ENCODE results near the gene LTB4R.

LTB4R gene

DNA sequence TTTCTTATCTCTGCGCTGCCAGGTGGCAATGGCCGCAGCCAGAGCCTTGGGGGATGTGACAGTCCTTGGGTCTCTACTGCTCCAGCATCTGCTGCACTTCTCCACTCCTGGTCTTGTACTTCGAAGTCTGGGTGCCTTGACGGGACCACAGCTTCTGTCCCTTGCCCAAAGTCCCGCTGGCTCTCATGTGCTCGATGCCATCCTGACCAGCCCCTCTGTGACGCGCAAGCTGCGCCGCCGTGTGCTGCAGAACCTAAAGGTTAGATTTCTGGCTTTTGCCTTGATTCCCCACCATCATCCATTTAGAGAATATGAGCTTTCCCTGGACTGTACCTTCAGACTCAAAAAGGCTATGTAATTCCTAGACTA lies 7.3 kb upstream of the LTB4R start:
- DNase-seq: no peak

DNA sequence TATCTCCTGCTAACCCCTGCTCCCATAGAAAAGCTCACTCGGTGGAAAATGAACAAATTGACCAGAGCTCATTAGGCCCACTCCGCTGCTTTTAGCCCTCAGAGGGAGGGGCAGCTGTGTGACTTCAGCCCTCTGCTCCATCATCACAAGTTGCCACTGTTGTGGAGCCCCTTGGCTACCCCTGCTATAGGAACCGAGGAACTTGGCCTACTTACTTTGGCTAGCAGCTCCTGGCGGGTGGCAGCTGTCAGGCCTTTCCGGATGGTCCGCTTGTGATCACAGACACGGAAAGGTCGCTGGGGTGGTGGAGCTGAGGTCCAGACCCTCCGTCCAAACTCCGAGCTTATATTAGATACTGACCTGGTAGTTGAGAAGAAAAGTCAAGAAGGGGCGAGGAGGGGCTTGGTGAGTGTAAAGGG lies 4.1 kb upstream of the LTB4R start:
- DNase-seq: no peak

DNA sequence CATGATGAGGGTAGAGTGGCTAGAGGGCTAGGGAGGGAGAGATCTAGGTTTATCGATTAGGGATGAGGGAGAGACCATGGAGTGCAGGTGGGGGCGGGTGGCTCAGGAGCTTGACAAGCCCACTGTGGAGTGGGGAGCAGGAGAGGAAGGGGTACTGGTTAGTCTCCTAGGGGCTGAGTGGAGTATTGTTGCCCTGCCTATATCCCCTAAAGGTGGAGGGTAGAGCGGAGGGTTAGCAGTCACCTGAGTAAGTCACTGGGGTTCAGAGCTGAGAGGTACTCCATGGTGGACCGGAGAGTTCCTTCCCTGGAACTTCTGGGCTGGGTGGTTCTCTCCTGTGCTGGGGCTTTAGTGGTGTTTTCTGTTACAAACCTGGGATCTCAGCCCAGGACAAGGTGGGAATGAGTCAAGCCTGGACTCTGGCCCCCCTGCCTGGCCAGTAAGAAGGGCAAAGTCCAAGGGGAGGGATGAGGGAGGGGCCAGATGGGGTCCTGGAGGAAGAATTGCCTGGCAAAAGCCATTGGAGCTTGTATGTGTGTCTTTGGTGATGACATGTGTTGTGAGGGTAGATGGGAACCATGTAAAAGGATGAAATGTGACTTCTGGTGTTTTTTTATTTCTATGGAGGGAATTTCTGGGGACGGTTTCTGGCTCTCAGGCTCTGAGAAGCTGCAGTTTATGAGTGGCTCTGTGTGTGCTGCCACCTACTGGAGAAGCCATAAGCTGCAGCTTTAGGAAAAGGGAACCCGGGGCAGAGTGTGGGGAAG lies 3.5 kb upstream of the LTB4R start, which contains the start of gene CIDEB:
Gene CIDEB (minus strand): TSS at position 403 of the 767 bp plus-strand sequence. CDS start 119 bp downstream, at position 284.
- peak; percentile 66 to 72 for DNase-seq

DNA sequence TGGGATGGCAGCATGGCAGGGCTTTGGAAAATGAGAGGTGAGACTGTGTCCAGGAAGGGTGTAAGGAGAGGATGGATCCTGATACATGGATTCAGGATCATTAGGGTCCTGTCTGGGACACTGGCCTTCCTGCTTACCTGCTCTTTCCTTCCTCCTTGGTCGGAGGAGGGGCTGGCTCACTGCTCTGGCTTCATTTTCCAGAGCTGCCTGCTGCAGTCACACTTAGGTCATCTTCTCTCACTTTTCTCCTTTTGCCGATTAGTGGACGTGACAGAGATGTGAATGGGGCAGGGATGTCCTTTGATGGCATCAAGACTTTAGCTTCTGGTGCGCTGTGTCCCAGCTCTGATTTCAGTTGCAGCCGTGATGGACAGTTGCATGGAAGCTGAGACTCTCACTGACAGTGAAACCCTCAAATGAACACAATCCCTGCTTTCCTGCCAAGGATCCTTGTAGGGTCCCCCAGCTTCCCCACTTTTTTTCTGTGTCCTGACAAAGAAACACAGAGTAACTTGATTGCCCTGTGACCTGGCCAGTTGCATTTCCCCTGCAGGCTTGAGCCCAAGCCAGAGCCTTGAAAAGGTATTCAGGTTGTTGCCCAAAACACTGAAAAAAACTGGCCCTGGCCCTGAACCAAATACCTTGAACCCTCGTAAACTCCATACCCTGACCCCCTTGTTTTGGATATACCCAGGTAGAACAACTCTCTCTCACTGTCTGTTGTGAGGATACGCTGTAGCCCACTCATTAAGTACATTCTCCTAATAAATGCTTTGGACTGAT lies 2.8 kb upstream of the LTB4R start:
- DNase-seq: no peak

DNA sequence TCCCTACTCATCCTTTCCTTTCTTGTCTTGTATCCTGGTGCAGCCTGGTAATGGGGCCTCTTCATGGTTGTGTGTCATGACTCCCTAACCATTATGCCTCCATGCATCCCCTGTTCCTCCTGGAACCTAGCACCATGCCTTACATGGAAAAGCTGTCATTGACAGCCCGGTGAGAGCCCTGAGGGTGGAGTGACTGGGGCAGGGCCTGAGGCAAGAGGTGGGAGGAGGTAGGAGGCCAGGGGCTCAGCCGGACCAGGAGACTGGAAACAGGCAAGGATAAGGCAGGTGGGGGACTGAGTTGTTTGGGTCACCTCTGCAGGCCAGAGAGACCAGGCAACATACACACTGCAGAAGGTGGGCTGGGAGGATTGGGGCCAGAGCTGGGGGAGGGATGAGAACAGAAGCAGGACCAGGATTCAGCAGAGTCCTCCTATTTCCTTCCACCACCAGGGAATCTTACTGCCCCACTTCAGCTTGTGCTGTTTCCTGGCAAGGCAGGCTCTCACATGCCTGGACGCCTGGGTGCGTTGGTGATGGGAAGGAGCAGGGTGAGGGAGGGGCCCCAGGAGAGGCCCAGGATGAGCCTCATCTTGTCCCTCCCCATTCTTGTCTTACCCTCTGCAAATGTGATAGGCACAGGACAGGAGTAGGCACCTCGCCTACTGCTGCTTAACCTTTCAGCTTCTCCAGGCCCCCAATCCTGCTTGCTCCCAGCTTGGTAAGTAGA lies 1.6 kb upstream of the LTB4R start, which contains the start of gene LTB4R2:
Gene LTB4R2 (plus strand): TSS at position 603 of the 727 bp plus-strand sequence. CDS start 525 bp downstream, outside the sequence.
- DNase-seq: no peak

DNA sequence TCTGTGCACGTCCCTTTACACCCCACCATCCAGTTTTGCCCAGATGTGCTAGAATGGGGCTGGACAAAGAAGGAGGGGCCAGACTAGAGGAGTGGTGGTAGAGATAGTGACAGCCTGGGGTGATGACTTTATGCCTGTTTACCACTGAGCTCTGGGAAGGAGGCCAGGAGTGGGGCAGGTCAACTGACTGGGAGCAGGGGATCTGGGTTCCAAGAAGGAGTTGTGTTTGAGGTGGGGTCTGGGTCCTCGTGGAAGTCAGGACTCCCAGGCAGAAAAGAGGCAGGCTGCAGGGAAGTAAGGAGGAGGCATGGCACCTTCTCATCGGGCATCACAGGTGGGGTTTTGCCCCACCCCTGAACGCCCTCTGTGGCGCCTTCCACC lies 1.0 kb upstream of the LTB4R start:
- DNase-seq: no peak

DNA sequence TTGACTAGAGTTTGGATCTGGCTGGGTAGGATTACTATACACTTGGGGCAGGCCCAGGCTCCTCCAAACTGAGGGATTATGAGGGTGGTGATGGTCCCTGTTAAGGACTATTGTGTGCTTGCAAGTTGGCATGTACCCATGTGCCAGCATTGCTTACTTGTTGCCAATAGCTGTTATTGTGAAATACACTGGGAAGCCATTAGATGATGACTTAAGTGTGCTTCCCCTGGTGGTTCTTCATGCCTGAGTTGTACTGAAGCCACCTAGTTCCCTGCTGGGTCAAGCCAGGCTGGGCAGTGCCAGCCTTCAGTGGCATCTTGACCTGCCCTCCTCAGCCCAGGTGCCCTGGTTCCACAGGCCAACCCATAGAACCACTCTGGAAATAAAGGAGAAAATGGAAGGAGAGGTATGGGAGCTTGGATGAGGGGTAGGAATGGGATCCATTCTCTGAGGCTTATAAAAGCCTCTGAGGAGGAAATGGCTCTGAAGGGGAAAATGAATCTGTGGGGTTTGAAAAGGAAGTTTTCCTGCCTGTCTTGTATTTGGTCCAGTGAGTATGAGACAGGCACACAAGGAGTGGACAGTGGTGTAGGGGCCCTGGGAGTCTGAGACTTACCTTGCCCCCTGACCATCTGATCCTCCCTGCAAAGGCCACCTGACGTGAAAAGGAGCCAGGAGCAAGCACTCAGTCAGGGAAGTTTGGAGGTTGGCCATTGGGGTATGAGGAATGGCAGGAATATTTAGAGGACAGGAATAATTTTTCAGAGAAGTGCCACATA lies 724 bp downstream of the LTB4R start:
- DNase-seq: peak in 1 of 2 donors; percentile 24

DNA sequence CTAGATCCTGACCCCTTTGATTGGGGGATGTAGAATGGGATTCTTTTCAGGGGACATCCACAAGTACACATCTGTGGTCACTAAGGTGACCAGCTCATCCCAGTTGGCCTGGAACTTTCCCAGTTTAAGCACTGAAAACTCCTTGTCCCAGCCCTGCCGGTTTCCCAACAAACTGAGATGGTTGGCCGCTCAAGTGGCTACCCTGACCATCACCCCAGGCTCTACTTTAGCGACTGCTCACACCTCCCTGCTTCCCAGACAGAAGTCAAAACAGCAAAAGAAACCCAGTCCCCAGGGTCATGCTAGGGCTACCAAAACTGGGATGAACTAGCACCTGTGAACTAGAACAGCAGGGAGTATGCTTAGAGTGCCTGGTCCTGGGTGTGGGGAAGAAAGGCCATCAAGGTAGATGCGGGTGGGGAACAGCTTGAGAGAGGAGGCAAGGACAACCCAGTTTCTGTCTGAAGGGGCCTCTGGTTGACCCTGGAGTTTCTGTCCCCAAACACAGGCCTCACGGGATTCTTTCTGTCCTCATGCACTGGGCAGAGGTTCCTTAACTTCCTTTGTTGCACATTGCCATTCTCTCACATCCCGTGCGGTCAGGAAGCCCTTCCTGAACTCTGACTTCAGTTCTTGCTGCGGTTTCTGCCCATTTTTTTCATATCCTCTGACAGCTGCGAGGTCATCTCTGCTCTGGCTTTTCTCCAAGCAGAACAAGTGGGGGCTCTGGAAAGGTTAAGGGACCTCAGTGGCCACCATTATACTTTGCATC lies 1.6 kb downstream of the LTB4R start:
- DNase-seq: peak; percentile 52 to 54

DNA sequence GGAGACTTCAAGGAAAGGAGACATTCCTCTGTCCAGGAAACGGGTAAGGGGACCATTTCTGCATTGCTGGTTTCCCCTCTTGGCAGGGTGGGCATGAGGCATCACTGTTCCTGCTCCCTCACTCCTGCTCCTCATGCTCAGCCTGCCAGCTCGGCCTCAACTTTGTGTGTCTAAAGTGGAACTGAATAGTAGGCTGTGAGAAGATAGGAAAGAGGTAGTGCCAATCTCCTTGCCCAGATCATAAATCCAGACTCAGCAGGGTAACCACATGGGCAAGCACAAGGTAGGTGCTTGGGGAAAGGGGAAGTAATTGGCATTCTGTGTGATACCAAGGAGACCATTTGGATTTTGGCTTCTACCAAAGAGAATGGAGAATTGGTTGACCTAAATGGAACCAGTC lies 2.6 kb downstream of the LTB4R start:
- DNase-seq: no peak

DNA sequence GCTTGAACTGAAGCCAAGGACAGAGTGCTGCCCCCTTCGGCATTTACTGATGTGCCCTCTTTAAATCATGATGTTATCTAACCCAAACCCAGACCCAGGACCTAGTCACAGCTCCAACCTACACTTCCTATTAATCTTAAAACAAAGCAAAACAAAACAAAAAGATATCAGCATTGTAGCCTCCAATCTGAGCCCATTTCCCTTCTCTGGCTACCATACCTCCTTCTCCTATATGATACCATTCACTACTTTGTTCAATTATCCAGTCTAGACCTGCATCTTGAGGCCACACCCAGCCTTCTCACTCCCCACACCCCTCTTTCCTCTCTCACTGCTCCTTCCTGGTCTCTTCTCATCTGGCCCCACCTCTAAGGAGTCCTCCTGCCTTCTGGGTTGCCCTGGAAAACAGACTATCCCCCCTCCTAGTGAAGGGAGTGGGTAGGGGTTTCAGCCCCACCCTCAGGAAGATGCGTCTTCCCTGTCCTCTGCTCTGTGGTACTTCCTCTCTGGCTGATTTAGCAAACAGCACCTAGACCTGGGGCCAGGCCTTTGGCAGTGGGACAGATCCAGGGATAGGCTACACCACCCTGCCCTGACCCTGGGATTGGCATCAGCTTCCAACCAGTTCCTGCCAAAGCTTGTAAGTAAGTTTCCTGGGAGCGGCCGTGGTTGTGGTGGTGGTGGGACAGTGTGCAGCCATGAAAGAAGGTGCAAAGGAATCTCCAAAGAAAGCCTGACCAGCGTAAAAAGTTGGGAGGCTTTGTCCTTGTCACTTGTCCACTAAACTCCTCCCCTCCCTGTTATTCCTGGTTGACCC lies 3.3 kb downstream of the LTB4R start:
- DNase-seq: no peak

DNA sequence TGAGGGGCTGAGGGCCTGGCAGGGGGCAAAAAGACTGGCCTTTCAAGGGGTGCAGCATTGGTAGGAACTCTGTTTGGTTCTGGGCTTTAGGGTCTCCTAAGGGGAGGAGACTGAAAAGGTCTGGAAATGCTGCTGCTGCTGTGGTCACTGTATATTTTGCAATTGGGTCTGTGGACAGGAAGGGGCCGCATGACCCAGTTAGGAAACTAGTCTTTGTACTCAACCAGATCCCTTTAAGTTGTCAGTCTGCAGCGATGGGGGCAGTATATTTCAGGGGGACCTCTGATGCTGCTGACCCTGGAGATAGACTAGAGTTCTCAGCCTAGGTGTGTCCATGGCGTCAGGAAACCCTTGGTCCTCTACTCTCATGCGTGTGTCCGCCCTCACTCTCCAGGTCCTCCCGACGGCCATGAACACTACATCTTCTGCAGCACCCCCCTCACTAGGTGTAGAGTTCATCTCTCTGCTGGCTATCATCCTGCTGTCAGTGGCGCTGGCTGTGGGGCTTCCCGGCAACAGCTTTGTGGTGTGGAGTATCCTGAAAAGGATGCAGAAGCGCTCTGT lies 4.0 kb downstream of the LTB4R start:
- DNase-seq: no peak

DNA sequence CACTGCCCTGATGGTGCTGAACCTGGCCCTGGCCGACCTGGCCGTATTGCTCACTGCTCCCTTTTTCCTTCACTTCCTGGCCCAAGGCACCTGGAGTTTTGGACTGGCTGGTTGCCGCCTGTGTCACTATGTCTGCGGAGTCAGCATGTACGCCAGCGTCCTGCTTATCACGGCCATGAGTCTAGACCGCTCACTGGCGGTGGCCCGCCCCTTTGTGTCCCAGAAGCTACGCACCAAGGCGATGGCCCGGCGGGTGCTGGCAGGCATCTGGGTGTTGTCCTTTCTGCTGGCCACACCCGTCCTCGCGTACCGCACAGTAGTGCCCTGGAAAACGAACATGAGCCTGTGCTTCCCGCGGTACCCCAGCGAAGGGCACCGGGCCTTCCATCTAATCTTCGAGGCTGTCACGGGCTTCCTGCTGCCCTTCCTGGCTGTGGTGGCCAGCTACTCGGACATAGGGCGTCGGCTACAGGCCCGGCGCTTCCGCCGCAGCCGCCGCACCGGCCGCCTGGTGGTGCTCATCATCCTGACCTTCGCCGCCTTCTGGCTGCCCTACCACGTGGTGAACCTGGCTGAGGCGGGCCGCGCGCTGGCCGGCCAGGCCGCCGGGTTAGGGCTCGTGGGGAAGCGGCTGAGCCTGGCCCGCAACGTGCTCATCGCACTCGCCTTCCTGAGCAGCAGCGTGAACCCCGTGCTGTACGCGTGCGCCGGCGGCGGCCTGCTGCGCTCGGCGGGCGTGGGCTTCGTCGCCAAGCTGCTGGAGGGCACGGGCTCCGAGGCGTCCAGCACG lies 4.7 kb downstream of the LTB4R start:
- no peak for DNase-seq

DNA sequence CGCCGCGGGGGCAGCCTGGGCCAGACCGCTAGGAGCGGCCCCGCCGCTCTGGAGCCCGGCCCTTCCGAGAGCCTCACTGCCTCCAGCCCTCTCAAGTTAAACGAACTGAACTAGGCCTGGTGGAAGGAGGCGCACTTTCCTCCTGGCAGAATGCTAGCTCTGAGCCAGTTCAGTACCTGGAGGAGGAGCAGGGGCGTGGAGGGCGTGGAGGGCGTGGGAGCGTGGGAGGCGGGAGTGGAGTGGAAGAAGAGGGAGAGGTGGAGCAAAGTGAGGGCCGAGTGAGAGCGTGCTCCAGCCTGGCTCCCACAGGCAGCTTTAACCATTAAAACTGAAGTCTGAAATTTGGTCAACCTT lies 5.3 kb downstream of the LTB4R start:
- no peak for DNase-seq

DNA sequence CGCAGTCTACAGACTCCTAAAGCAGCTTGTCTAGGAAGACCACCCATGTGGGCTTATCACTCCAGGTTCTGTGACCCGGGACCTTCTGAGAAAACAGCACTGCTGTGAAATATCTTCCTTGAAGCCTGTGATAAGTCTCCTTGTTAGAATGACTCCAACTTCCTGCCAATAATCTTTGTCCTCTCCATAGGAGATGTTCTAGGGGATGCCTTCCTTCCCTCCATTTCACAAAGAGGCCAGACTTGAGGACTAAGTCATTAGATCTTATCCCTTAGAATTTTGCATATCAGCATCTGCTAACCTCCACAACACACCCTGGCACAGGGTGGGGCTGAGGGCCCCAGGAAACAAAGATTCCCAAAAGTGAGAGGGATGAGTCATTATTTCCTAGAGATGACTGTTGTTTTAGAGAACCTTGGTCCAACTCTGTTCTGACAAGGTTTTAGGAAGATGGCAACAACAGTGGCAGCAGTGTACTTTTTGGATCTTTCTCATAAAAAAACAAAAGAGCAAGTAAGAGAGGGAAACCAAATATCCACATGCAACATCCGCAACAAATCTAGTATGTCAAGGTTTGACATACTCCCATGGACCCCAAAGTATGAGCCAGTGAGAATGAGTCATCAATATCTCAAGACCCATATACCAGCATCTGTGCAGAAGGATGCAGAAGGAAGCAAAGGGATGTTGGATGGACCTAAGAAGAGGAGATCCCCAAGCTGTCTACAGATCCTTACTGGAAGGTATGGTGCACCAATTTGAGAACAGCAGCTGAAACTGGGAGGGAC lies 6.0 kb downstream of the LTB4R start:
- no peak for DNase-seq

DNA sequence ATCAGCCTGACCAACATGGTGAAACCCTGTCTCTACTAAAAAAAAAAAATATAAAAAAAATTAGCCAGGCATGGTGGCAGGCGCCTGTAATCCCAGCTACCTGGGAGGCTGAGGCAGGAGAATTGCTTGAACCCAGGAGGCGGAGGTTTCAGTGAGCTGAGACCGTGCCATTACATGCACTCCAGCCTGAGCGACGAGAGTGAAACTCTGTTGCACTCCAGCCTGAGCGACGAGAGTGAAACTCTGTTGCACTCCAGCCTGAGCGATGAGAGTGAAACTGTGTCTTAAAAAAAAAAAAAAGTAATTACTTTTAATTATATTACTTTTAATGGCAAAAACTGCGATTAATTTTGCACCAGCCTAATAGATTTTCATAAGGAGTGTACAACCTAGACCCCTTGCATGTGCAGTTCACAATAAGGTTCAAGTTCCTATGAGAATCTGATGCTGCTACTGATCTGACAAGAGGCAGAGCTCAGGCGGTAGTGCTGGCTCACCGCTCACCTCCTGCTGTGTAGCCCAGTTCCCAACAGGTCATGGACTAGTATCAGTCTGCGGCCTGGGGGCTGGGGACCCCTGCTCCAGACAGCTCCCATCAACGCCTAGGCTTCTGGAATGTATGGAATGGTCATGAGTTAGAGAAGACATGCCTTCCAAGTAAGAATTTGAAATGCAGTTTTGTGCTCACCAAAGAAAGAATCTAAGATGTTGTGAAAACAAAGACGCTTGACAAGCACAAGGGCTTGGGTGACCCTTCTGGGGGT lies 10.1 kb downstream of the LTB4R start:
- no peak for DNase-seq

DNA sequence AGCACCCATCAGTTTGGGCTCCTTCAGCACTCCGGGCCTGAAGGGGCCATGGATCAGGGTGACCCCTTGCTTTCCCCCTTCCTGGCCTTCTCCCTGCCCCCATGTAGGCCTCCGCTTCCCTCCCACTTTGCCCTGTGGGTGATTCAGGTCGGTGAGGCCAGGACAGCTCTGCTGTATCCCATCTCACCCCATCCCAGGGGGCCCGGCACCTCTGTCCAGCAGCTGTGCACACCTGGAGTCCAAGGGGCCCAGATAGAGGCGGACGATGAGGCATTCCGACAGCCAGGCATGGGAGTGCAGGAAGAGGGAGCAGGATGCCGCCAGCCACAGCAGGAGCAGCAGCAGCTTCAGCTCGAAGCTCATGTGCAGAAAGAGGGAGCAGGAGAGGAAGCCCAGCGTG lies 11.4 kb downstream of the LTB4R start:
- no peak for DNase-seq

DNA sequence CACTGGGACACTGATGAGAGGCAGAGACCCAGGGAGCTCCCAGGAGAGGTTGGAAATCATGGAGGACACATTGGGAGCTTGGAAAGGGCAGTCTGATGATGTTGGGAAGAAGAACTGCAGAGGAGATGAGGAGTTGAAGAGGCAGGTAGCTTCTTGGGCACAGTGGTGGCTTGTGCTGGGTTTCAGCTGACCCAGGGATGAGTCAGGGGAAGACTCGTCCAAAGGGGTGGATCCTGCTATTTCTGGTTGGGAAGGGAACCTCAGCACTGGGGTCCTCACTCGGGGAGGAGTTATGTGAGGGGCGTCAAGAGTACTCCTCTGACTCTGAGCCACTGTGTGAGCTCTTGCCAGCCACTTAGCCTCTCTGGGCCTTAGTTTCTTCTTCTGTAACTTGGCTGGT lies 12.0 kb downstream of the LTB4R start:
- no peak for DNase-seq

DNA sequence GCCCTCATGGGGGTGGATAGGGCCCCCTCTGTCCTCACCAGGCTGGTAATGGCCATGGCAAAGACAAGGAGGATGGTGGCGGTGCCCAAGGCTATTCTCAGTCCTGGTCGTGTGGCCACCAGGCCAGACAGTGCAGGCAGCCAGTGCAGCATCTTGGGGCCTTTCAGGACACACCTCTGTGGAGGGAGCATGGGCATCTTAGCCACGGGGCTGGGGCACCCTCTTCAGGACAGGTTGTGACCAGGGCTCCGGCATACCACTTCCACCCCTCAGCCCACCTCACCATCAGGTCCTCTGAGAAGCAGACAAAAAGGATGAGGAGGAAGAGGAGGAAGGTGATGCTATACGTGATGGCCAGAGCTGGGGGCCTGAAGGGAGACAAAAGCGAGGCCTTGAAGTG lies 12.7 kb downstream of the LTB4R start:
- DNase-seq: no peak

All from CD4-positive, alpha-beta T cell treated with Interleukin-1 beta for 1 hour (primary cell).